ENCODE measurements around the gene AKT3.

GRCh38 chr1:243718022-243718421 lies 132.0 kb downstream of the AKT3 start:
- TF ChIP-seq CTCF (IDR thresholded peaks at IDR 0.05) (no peak), POLR2A (IDR thresholded peaks at IDR 0.05) (no peak)
